Panc1 (cell line): ENCODE data around the gene LDB2. TPM values are rescaled to one million over a fixed set of nuclear protein-coding genes. Genes with fewer than 3 reads are reported as not detected.

Experiments used
- ATAC-seq: fragments of 200-7000 bp; cut with Tn5 transposase; 2 replicates; pipeline ENCODE4 v1.9.1; 2020; ENCODE audit warnings: mild to moderate bottlenecking, moderate library complexity
- BruUV-seq: library from RNA; stranded (reverse); fragments of 400-500 nt; replicated peaks from 2 replicates; lab custom pipeline; 2021; lab: Mats Ljungman, UMichigan
- CTCF ChIA-PET: fragments of 300-600 bp; sonication (Branson Sonifier 250); formaldehyde crosslinking; loops from one replicate; lab custom pipeline; 2022; ENCODE audit warnings: antibody characterized with exemption; lab: Charles Lee
- POLR2A ChIA-PET: fragments of 300-600 bp; sonication (Branson Sonifier 250); formaldehyde crosslinking; loops from one replicate; lab custom pipeline; 2022; ENCODE audit warnings: antibody characterized with exemption; lab: Charles Lee
- DNase-seq: peaks from one replicate; pipeline ENCODE4 v3.0.0-alpha.2; 2010; ENCODE audit warnings: low read depth, low spot score
- H3K27ac ChIP-seq: 2 replicates; pipeline ENCODE4 v1.5.1; 2011; ENCODE audit warnings: mild to moderate bottlenecking, low read length, inconsistent platforms
- H3K27me3 ChIP-seq: fragments of 200-500 bp; sonication (Bioruptor generic); 2 replicates; pipeline ENCODE4 v1.6.0; 2014; ENCODE audit warnings: low read length, inconsistent platforms; ENCODE audit not compliant: control insufficient read depth, insufficient read depth
- H3K36me3 ChIP-seq: fragments of 200-500 bp; sonication (Bioruptor generic); 2 replicates; pipeline ENCODE4 v1.5.1; 2014; ENCODE audit warnings: inconsistent platforms, mild to moderate bottlenecking, low read length, moderate library complexity; ENCODE audit not compliant: control insufficient read depth, insufficient read depth
- H3K4me1 ChIP-seq: 2 replicates; pipeline ENCODE4 v1.5.1; 2011; ENCODE audit warnings: inconsistent platforms, mild to moderate bottlenecking, low read length, moderate library complexity; ENCODE audit not compliant: control insufficient read depth, insufficient read depth
- H3K4me3 ChIP-seq, 2 experiments: 2 replicates each; pipeline ENCODE4 v1.5.1; 2011 to 2012; ENCODE audit warnings: low read depth in 2 of 2, low read length in 2 of 2, mild to moderate bottlenecking in 2 of 2, inconsistent platforms in 1 of 2, moderate library complexity in 1 of 2
- H3K9me3 ChIP-seq: fragments of 200-500 bp; sonication (Bioruptor generic); 2 replicates; pipeline ENCODE4 v1.5.1; 2014; ENCODE audit warnings: low read depth, mild to moderate bottlenecking, inconsistent platforms, low read length, moderate library complexity; ENCODE audit not compliant: control insufficient read depth, insufficient read depth
- CTCF ChIP-seq: fragments of 450-650 bp; IDR thresholded peaks from 2 replicates; pipeline ENCODE4 v1.5.1; 2017; ENCODE audit warnings: mild to moderate bottlenecking
- POLR2AphosphoS5 ChIP-seq: IDR thresholded peaks from 2 replicates; pipeline ENCODE4 v1.6.1; 2012; ENCODE audit warnings: mild to moderate bottlenecking, low read depth, low read length, moderate library complexity
- REST ChIP-seq, 2 experiments: IDR thresholded peaks; 2 replicates each; pipeline ENCODE4 v1.6.1; 2011 to 2012; ENCODE audit warnings: low read depth in 2 of 2, control low read depth in 1 of 2, low read length in 1 of 2, mild to moderate bottlenecking in 1 of 2, moderate library complexity in 1 of 2; ENCODE audit not compliant: insufficient read depth in 1 of 2
- SIN3A ChIP-seq: IDR thresholded peaks from 2 replicates; pipeline ENCODE4 v1.6.1; 2012; ENCODE audit warnings: low read depth, mild to moderate bottlenecking, low read length, moderate library complexity, borderline replicate concordance; ENCODE audit not compliant: insufficient read depth
- TCF7L2 ChIP-seq: IDR thresholded peaks from 2 replicates; pipeline ENCODE4 v1.6.1; 2011; ENCODE audit warnings: mild to moderate bottlenecking, low read depth, low read length, inconsistent platforms
- in situ Hi-C: cut with HindIII; loops from 2 replicates; pipeline ENCODE4 v1.10.0; 2016; ENCODE audit warnings: low sequenced_read_pairs, low pct_unique_long_range_greater_than_20kb
- intact Hi-C: fragments of 100-400 bp; cut with micrococcal nuclease; formaldehyde crosslinking; loops from one replicate; pipeline ENCODE4 v1.10.0; 2022; ENCODE audit not compliant: unreplicated experiment
- total RNA-seq: library from RNA; stranded (reverse); gene quantifications from one replicate; pipeline ENCODE4 v1.2.1, GENCODE V29; 2021; ENCODE audit not compliant: unreplicated experiment

The LDB2 gene
- total RNA-seq, 1 experiment from 2014 or later: not detected

GRCh38 chr4:16692961-16693506, 205.4 kb downstream of the LDB2 start:
- BruUV-seq: no TSS peak
- in situ Hi-C loops: no loop called here
- no peaks in the 10 kb centered on the region for H3K27me3 ChIP-seq
- ATAC-seq (no peak), DNase-seq (no peak)
- H3K27ac ChIP-seq: no peak overlapping the region
- TF ChIP-seq POLR2AphosphoS5 (no peak), CTCF (no peak), REST (IDR thresholded peaks at IDR 0.05; ENCODE audit: insufficient read depth in 1 of 2, low read depth in 2 of 2, low read length in 1 of 2) (no peak), SIN3A (no peak), TCF7L2 (no peak)
- H3K4me1 ChIP-seq: no peaks in the 10 kb centered on the region
- no peaks in the 10 kb centered on the region for H3K36me3 ChIP-seq
- intact Hi-C loops: no loop called here
- no peaks in the 10 kb centered on the region for H3K9me3 ChIP-seq
- POLR2A ChIA-PET: no interaction called here
- CTCF ChIA-PET: no interaction called here
- no peak overlapping the region for H3K4me3 ChIP-seq

GRCh38 chr4:16692524-16692923, 205.9 kb downstream of the LDB2 start:
- no peaks in the 10 kb centered on the region for H3K9me3 ChIP-seq
- POLR2A ChIA-PET: no interaction called here
- no peaks in the 10 kb centered on the region for H3K27me3 ChIP-seq
- TF ChIP-seq SIN3A: no peak
- TF ChIP-seq TCF7L2: no peak
- no peak for TF ChIP-seq CTCF
- no peak for TF ChIP-seq REST (IDR thresholded peaks at IDR 0.05; ENCODE audit: insufficient read depth in 1 of 2, low read depth in 2 of 2, low read length in 1 of 2)
- no peak for TF ChIP-seq POLR2AphosphoS5
- no TSS peak for BruUV-seq
- no peaks in the 10 kb centered on the region for H3K4me1 ChIP-seq
- no peak for ATAC-seq
- H3K27ac ChIP-seq: no peak overlapping the region
- no peak overlapping the region for H3K4me3 ChIP-seq
- no peaks in the 10 kb centered on the region for H3K36me3 ChIP-seq
- no peak for DNase-seq
- intact Hi-C loops (no loop called here), in situ Hi-C loops (no loop called here)
- CTCF ChIA-PET: no interaction called here
